GM23248 (cell line): ENCODE data around the gene MTG2. TPM values are rescaled to one million over a fixed set of nuclear protein-coding genes. Genes with fewer than 3 reads are reported as not detected.

ENCODE experiments used
- DNase-seq: peaks from one replicate; pipeline ENCODE4 v3.0.0-alpha.2; 2015
- H2AFZ ChIP-seq: fragments of 200-600 bp; sonication (generic); 2 replicates; pipeline ENCODE4 v1.6.1; 2016; ENCODE audit warnings: antibody characterized with exemption
- H3F3A ChIP-seq: fragments of 200-600 bp; sonication (generic); 2 replicates; pipeline ENCODE4 v1.6.1; 2016; ENCODE audit warnings: mild to moderate bottlenecking, antibody characterized with exemption, mixed run types; ENCODE audit not compliant: insufficient read depth
- H3K27ac ChIP-seq: fragments of 200-600 bp; sonication (generic); 2 replicates; pipeline ENCODE4 v1.5.1; 2016; ENCODE audit warnings: mild to moderate bottlenecking
- H3K27me3 ChIP-seq: fragments of 200-600 bp; sonication (generic); replicated peaks from 2 replicates; pipeline ENCODE4 v1.6.1; 2016; ENCODE audit warnings: mild to moderate bottlenecking; ENCODE audit not compliant: insufficient read depth
- H3K36me3 ChIP-seq: fragments of 200-600 bp; sonication (generic); 2 replicates; pipeline ENCODE4 v1.6.1; 2016; ENCODE audit warnings: low read depth, mild to moderate bottlenecking
- H3K4me1 ChIP-seq: fragments of 200-600 bp; sonication (generic); 2 replicates; pipeline ENCODE4 v1.6.1; 2016; ENCODE audit warnings: mild to moderate bottlenecking; ENCODE audit not compliant: insufficient read depth
- H3K4me2 ChIP-seq: fragments of 200-600 bp; sonication (generic); one replicate; pipeline ENCODE4 v1.6.1; 2016; ENCODE audit warnings: mild to moderate bottlenecking; ENCODE audit not compliant: unreplicated experiment
- H3K4me3 ChIP-seq: fragments of 200-600 bp; sonication (generic); 2 replicates; pipeline ENCODE4 v1.5.1; 2016; ENCODE audit warnings: mild to moderate bottlenecking
- H3K79me2 ChIP-seq: fragments of 200-600 bp; sonication (generic); 2 replicates; pipeline ENCODE4 v1.6.1; 2016; ENCODE audit warnings: mild to moderate bottlenecking; ENCODE audit not compliant: insufficient read depth
- H3K9ac ChIP-seq: fragments of 200-600 bp; sonication (generic); 2 replicates; pipeline ENCODE4 v1.6.1; 2016; ENCODE audit warnings: mild to moderate bottlenecking
- H3K9me2 ChIP-seq: fragments of 200-600 bp; sonication (generic); 2 replicates; pipeline ENCODE4 v1.6.1; 2016; ENCODE audit warnings: mixed run types, mild to moderate bottlenecking, moderate library complexity; ENCODE audit not compliant: insufficient read depth
- H3K9me3 ChIP-seq: fragments of 200-600 bp; sonication (generic); one replicate; pipeline ENCODE4 v1.6.1; 2017; ENCODE audit warnings: low read depth
- H4K20me1 ChIP-seq: fragments of 200-600 bp; sonication (generic); 2 replicates; pipeline ENCODE4 v1.6.0; 2016; ENCODE audit not compliant: insufficient read depth
- EZH2 ChIP-seq: fragments of 200-600 bp; sonication (generic); IDR thresholded peaks from 2 replicates; pipeline ENCODE4 v1.6.1; 2018; ENCODE audit warnings: antibody characterized with exemption, mild to moderate bottlenecking; ENCODE audit not compliant: insufficient read depth, poor library complexity, severe bottlenecking
- EZH2phosphoT487 ChIP-seq: fragments of 200-600 bp; sonication (generic); IDR thresholded peaks from 2 replicates; pipeline ENCODE4 v1.6.1; 2018; ENCODE audit warnings: antibody characterized with exemption, moderate library complexity, mild to moderate bottlenecking, low read depth; ENCODE audit not compliant: insufficient read depth
- WGBS, 2 experiments: methylation state at CpG; one replicate each; pipeline ENCODE4 v1.1.6; 2015 to 2017; ENCODE audit warnings: low lambda C conversion rate in 2 of 2, low coverage in 1 of 2; ENCODE audit errors: missing lambda C conversion rate in 2 of 2; 5-methylcytosine and 5-hydroxymethylcytosine counted together
- in situ Hi-C: fragments of 300-500 bp; cut with MboI; formaldehyde crosslinking; loops from 2 replicates; pipeline ENCODE4 v1.15.0; 2020
- polyA plus RNA-seq: library from polyadenylated mRNA; unstranded; fragments of >200 nt; fragmentation: Nextera tagmentation; extraction: Ambion mirVana; gene quantifications from 2 replicates; pipeline ENCODE4 v1.2.1, GENCODE V29; 2016
- total RNA-seq: library from RNA; depleted of rRNA; stranded (reverse); fragments of >200 nt; shearing (Covaris generic); gene quantifications from 2 replicates; pipeline ENCODE4 v1.2.3, GENCODE V29; 2014

Gene MTG2
- total and polyA plus RNA-seq, 2 experiments from 2014 or later = 17.3 to 20.2 TPM

DNA sequence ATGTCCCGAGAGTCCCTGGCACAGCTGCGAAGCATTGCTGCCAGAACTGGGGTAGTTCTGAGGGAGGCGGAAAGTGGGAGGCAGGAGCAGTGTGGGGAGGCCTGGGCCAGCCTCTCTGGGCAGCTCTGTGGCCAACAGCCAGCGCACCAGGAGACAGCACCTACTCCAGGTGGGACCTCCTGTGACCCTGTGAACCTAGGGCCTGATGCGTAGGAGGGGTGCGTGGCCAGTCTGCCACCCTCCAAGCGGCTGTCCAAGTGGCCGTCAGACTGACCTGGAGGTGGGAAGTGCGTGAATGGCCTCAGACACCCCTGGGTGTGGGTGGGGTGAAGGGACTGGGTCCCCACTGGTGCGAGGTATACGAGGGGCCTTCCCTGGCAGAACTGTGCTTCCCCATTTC is 23.8 kb upstream of the MTG2 start:
- Histone ChIP-seq H3K27me3 (no peaks in the 10 kb centered on the region), H3K36me3 (no peaks in the 10 kb centered on the region; the same call in 1 of the 2 replicates), H4K20me1 (peaks cover 7% of the 10 kb centered on the region; the same call in 1 of the 2 replicates), H3K4me1 (peaks cover 15% of the 10 kb centered on the region), H3K79me2 (peaks cover 72% of the 10 kb centered on the region), H3F3A (no peaks in the 10 kb centered on the region), H3K4me2 (no peak overlapping the region), H2AFZ (no peak overlapping the region), H3K27ac (no peak overlapping the region), H3K9ac (no peak overlapping the region), H3K9me2 (no peaks in the 10 kb centered on the region), H3K9me3 (no peaks in the 10 kb centered on the region), H3K4me3 (no peak overlapping the region)
- no peak for DNase-seq
- TF ChIP-seq EZH2 (no peak), EZH2phosphoT487 (no peak)
- 92 to 93% methylated on average over 11 of the region's 11 CpGs for WGBS, 2 experiments
- in situ Hi-C loops = no loop called here

DNA sequence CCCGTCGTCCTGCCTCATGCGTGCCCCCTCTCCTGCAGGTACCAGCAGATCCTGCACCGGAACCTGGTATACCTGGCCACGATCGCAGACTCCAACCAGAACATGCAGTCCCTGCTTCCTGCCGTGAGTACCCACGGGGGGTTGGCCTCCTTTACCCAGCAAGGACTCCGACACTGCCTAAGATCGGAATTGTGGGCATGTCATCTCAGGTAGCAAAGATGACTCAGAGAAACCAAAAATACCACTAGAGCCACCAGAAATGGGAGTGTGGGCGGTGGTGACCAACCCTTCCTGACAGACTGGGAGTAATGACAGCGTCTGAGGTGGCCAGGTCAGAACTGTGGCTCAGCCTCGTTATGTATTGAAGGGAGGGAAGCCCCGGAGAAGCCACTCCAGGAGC is 23.0 kb upstream of the MTG2 start:
- H3K9ac ChIP-seq = no peak overlapping the region
- H4K20me1 ChIP-seq = peaks cover 7% of the 10 kb centered on the region; the same call in 1 of the 2 replicates
- H3K79me2 ChIP-seq = peaks cover 64% of the 10 kb centered on the region
- H3K4me2 ChIP-seq = no peak overlapping the region
- no peaks in the 10 kb centered on the region for H3F3A ChIP-seq
- H3K9me2 ChIP-seq = no peaks in the 10 kb centered on the region
- H3K4me1 ChIP-seq = peaks cover 15% of the 10 kb centered on the region
- TF ChIP-seq EZH2 (no peak), EZH2phosphoT487 (no peak)
- in situ Hi-C loops = no loop called here
- H3K27me3 ChIP-seq = no peaks in the 10 kb centered on the region
- H3K27ac ChIP-seq = no peak overlapping the region
- WGBS, 2 experiments = 54 to 55% methylated on average over 13 to 14 of the region's 14 CpGs
- H3K9me3 ChIP-seq = no peaks in the 10 kb centered on the region
- no peaks in the 10 kb centered on the region; the same call in 1 of the 2 replicates for H3K36me3 ChIP-seq
- no peak overlapping the region for H2AFZ ChIP-seq
- peak; percentile 72 for DNase-seq
- no peak overlapping the region for H3K4me3 ChIP-seq

DNA sequence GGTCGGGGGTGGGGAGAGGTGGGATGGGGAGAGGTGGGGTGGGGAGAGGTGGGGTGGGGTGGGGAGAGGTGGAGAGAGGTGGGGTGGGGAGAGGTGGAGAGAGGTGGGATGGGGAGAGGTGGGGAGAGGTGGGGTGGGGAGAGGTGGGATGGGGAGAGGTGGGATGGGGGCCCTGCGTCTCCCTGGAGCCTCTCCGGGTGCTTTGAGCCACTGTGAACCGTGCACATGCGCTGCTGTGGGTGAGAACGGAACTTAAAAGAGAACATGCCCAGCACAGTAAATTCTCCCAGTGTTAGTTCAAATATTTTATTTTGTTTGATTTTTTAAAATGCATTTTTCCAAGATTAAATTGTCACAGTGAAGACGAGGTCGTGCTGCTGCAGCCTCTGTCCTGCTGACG is 22.6 kb upstream of the MTG2 start:
- no peaks in the 10 kb centered on the region; the same call in 1 of the 2 replicates for H3K36me3 ChIP-seq

DNA sequence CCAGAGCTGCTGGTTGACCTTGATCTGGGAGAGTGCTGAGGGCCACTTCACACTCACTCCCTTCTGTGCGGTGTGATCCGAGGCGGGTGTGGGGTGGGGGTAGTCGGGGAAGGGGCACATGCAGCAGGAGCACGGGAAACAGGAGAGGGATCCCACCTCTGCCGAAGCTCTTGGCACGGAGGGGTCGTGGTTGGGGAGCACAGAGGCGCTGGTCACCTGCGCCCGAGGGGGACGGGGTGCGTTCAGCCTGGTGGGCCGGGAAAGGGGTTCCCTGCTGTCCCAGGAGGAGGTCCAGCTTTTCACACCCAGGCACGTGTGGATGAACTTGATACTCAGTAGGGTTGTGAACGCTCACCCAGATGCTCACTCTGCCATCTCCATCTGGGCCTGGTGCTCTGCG is 22.0 kb upstream of the MTG2 start:
- no peak for DNase-seq
- H2AFZ ChIP-seq = no peak overlapping the region
- peaks cover 15% of the 10 kb centered on the region for H3K4me1 ChIP-seq
- WGBS, 2 experiments = 80 to 85% methylated on average over 5 to 17 of the region's 17 CpGs
- no peak overlapping the region for H3K27ac ChIP-seq
- in situ Hi-C loops = no loop called here
- peaks cover 54% of the 10 kb centered on the region for H3K79me2 ChIP-seq
- no peaks in the 10 kb centered on the region for H3K9me3 ChIP-seq
- H3K4me3 ChIP-seq = no peak overlapping the region
- TF ChIP-seq EZH2 = no peak
- TF ChIP-seq EZH2phosphoT487 = no peak
- H3K4me2 ChIP-seq = no peak overlapping the region
- H3K27me3 ChIP-seq = no peaks in the 10 kb centered on the region
- H3F3A ChIP-seq = no peaks in the 10 kb centered on the region
- H3K9me2 ChIP-seq = no peaks in the 10 kb centered on the region
- no peaks in the 10 kb centered on the region for H4K20me1 ChIP-seq
- no peaks in the 10 kb centered on the region; the same call in 1 of the 2 replicates for H3K36me3 ChIP-seq
- H3K9ac ChIP-seq = no peak overlapping the region

More for the DNA sequence above, 22.6 kb upstream of the MTG2 start:
- no peaks in the 10 kb centered on the region for H3K9me3 ChIP-seq
- H4K20me1 ChIP-seq = peaks cover 3% of the 10 kb centered on the region; the same call in 1 of the 2 replicates
- in situ Hi-C loops = no loop called here
- 96% methylated on average over 6 to 9 of the region's 9 CpGs for WGBS, 2 experiments
- no peaks in the 10 kb centered on the region for H3F3A ChIP-seq
- H3K9me2 ChIP-seq = no peaks in the 10 kb centered on the region
- no peak overlapping the region for H3K27ac ChIP-seq
- DNase-seq = no peak
- peaks cover 15% of the 10 kb centered on the region for H3K4me1 ChIP-seq
- H3K79me2 ChIP-seq = peaks cover 60% of the 10 kb centered on the region
- no peak overlapping the region for H3K9ac ChIP-seq
- no peak overlapping the region for H3K4me2 ChIP-seq
- TF ChIP-seq EZH2phosphoT487 (no peak), EZH2 (no peak)
- no peak overlapping the region for H2AFZ ChIP-seq
- H3K27me3 ChIP-seq = no peaks in the 10 kb centered on the region
- H3K4me3 ChIP-seq = no peak overlapping the region
